Measurements from ENCODE around the gene FASN. TPM values are rescaled to one million over a fixed set of nuclear protein-coding genes. Genes with fewer than 3 reads are reported as not detected.

The FASN gene
- total and polyA plus RNA-seq, 2 of the 13 experiments (the other 11 are each of a cell fraction or from before 2014, with no cell fraction given): 51.7 to 101 TPM

DNA sequence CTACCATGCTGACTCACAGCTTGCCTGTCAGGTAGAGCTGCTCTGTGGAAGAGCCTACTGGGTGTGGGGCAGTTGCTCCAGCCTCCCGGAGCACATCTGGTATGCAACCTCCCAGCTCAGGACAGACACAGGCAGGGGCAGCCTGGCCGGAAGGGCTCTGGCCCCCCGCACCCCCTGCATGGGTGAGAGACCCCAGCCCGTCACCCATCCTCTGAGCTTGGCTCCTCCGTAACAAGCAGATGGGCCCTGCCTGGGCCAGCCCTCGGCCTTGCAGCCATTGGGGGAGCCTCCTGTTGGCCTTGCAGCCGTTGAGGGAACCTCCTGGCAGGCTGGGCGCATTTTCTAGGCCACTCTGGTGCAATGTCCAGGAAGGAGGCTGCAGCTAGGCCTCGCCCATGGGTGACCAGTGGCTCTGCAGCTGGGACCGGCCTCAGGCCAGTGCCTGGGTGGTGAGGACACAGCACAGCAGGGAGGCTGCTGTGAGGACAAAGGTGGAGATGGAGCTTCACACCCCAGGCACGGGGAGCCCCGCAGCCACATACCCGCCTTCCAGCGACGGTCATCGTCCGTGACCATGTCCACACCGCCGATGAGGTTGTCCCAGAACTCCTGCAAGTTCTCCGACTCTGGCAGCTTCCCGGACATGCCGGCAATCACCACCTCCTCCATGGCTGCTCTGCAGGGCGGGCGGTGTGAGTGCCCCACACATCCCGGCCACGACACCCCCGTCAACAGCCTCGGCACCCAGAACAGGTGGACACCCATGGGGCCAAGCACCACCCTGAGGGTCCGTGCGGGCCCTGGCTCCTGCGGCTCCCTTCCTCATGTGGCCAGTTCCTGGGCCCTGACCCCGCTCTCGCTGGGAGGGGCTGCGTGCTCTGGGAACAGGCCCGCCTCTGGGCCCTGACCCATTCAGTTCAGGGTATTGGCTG is 2.0 kb downstream of the FASN start (continued):
- TF ChIP-seq, protein P1, sequence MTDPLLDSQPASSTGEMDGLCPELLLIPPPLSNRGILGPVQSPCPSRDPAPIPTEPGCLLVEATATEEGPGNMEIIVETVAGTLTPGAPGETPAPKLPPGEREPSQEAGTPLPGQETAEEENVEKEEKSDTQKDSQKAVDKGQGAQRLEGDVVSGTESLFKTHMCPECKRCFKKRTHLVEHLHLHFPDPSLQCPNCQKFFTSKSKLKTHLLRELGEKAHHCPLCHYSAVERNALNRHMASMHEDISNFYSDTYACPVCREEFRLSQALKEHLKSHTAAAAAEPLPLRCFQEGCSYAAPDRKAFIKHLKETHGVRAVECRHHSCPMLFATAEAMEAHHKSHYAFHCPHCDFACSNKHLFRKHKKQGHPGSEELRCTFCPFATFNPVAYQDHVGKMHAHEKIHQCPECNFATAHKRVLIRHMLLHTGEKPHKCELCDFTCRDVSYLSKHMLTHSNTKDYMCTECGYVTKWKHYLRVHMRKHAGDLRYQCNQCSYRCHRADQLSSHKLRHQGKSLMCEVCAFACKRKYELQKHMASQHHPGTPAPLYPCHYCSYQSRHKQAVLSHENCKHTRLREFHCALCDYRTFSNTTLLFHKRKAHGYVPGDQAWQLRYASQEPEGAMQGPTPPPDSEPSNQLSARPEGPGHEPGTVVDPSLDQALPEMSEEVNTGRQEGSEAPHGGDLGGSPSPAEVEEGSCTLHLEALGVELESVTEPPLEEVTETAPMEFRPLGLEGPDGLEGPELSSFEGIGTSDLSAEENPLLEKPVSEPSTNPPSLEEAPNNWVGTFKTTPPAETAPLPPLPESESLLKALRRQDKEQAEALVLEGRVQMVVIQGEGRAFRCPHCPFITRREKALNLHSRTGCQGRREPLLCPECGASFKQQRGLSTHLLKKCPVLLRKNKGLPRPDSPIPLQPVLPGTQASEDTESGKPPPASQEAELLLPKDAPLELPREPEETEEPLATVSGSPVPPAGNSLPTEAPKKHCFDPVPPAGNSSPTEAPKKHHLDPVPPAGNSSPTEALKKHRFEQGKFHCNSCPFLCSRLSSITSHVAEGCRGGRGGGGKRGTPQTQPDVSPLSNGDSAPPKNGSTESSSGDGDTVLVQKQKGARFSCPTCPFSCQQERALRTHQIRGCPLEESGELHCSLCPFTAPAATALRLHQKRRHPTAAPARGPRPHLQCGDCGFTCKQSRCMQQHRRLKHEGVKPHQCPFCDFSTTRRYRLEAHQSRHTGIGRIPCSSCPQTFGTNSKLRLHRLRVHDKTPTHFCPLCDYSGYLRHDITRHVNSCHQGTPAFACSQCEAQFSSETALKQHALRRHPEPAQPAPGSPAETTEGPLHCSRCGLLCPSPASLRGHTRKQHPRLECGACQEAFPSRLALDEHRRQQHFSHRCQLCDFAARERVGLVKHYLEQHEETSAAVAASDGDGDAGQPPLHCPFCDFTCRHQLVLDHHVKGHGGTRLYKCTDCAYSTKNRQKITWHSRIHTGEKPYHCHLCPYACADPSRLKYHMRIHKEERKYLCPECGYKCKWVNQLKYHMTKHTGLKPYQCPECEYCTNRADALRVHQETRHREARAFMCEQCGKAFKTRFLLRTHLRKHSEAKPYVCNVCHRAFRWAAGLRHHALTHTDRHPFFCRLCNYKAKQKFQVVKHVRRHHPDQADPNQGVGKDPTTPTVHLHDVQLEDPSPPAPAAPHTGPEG (CRISPR knock-in tag; IDR thresholded peaks at IDR 0.05): no peak
- TF ChIP-seq ZNF619 (CRISPR knock-in tag; IDR thresholded peaks at IDR 0.05) (no peak), MTF2 (CRISPR knock-in tag; IDR thresholded peaks at IDR 0.05; ENCODE audit: borderline replicate concordance) (no peak), ZNF614 (CRISPR knock-in tag; IDR thresholded peaks at IDR 0.05; ENCODE audit: borderline replicate concordance) (no peak), SSRP1 (CRISPR knock-in tag; IDR thresholded peaks at IDR 0.05) (no peak), ADNP (CRISPR knock-in tag; IDR thresholded peaks at IDR 0.05) (no peak), RNF2 (conservative IDR thresholded peaks at IDR 0.05; ENCODE audit: low read depth) (no peak), IRX3 (CRISPR knock-in tag; IDR thresholded peaks at IDR 0.05; ENCODE audit: borderline replicate concordance, low read depth) (peak; percentile 39), CCDC6 (CRISPR knock-in tag; IDR thresholded peaks at IDR 0.05) (no peak), HOXA3 (CRISPR knock-in tag; IDR thresholded peaks at IDR 0.05) (no peak; the same call in 1 of the 2 replicates), SETDB1 (CRISPR knock-in tag; IDR thresholded peaks at IDR 0.05; ENCODE audit: borderline replicate concordance) (no peak), GABPA (IDR thresholded peaks at IDR 0.05; ENCODE audit: low read depth, low read length) (no peak), GABPA (CRISPR knock-in tag; IDR thresholded peaks at IDR 0.05; ENCODE audit: low read depth) (no peak), SMAD9 (CRISPR knock-in tag; IDR thresholded peaks at IDR 0.05) (no peak), ELF4 (CRISPR knock-in tag; IDR thresholded peaks at IDR 0.05; ENCODE audit: borderline replicate concordance) (no peak), RCOR2 (CRISPR knock-in tag; IDR thresholded peaks at IDR 0.05) (no peak), NFE2 (CRISPR knock-in tag; IDR thresholded peaks at IDR 0.05) (no peak), MTF1 (CRISPR knock-in tag; IDR thresholded peaks at IDR 0.05) (no peak), RARA (CRISPR knock-in tag; IDR thresholded peaks at IDR 0.05) (no peak), ZNF333 (CRISPR knock-in tag; IDR thresholded peaks at IDR 0.05; ENCODE audit: borderline replicate concordance) (0 out of 2 replicates have a peak, but pooled peaks have one; percentile 40), SIX4 (CRISPR knock-in tag; IDR thresholded peaks at IDR 0.05) (no peak)
- TF ChIP-seq, protein P2, sequence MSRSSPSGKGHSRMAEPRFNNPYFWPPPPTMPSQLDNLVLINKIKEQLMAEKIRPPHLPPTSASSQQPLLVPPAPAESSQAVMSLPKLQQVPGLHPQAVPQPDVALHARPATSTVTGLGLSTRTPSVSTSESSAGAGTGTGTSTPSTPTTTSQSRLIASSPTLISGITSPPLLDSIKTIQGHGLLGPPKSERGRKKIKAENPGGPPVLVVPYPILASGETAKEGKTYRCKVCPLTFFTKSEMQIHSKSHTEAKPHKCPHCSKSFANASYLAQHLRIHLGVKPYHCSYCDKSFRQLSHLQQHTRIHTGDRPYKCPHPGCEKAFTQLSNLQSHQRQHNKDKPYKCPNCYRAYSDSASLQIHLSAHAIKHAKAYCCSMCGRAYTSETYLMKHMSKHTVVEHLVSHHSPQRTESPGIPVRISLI (CRISPR knock-in tag; IDR thresholded peaks at IDR 0.05; ENCODE audit: borderline replicate concordance): no peak

Data from HepG2 (cell line).